Mesendoderm (in vitro differentiated cells): ENCODE data around the gene HUS1B.

ENCODE experiments used
- DNase-seq: peaks from one replicate; pipeline ENCODE4 v3.0.0; 2013
- H2AK5ac ChIP-seq: 2 replicates; pipeline ENCODE4 v1.6.1; 2013; ENCODE audit warnings: low read length, inconsistent platforms
- H2BK120ac ChIP-seq: 2 replicates; pipeline ENCODE4 v1.6.1; 2013; ENCODE audit warnings: low read depth, mild to moderate bottlenecking, low read length, moderate library complexity, mixed read lengths
- H2BK15ac ChIP-seq: replicated peaks from 2 replicates; pipeline ENCODE4 v1.6.1; 2013; ENCODE audit warnings: low read depth, mild to moderate bottlenecking, moderate library complexity
- H2BK5ac ChIP-seq: 2 replicates; pipeline ENCODE4 v1.6.1; 2013; ENCODE audit warnings: low read length, inconsistent platforms
- H3K18ac ChIP-seq: 2 replicates; pipeline ENCODE4 v1.6.1; 2013; ENCODE audit warnings: mild to moderate bottlenecking, low read length, mixed read lengths
- H3K23ac ChIP-seq: one replicate; pipeline ENCODE4 v1.6.1; 2013; ENCODE audit warnings: low read length
- H3K27ac ChIP-seq: 2 replicates; pipeline ENCODE4 v1.5.1; 2013; ENCODE audit warnings: low read depth, mild to moderate bottlenecking, inconsistent platforms, low read length, moderate library complexity
- H3K27me3 ChIP-seq: 2 replicates; pipeline ENCODE4 v1.6.1; 2013; ENCODE audit warnings: low read length, control low read depth, mild to moderate bottlenecking, inconsistent platforms; ENCODE audit not compliant: insufficient read depth, poor library complexity
- H3K36me3 ChIP-seq: 2 replicates; pipeline ENCODE4 v1.6.1; 2013; ENCODE audit warnings: low read length, inconsistent platforms; ENCODE audit not compliant: control insufficient read depth, insufficient read depth
- H3K4ac ChIP-seq: one replicate; pipeline ENCODE4 v1.6.1; 2013; ENCODE audit warnings: low read depth, mild to moderate bottlenecking, low read length, moderate library complexity
- H3K4me1 ChIP-seq: 2 replicates; pipeline ENCODE4 v1.6.1; 2013; ENCODE audit warnings: low read depth, low read length, inconsistent platforms; ENCODE audit not compliant: control insufficient read depth
- H3K4me2 ChIP-seq: 2 replicates; pipeline ENCODE4 v1.6.1; 2013; ENCODE audit warnings: low read length
- H3K4me3 ChIP-seq: 2 replicates; pipeline ENCODE4 v1.5.1; 2013; ENCODE audit warnings: mild to moderate bottlenecking, low read length
- H3K56ac ChIP-seq: one replicate; pipeline ENCODE4 v1.6.1; 2013; ENCODE audit warnings: low read length
- H3K79me1 ChIP-seq: 2 replicates; pipeline ENCODE4 v1.6.1; 2013; ENCODE audit warnings: low read length, inconsistent platforms
- H3K79me2 ChIP-seq: 2 replicates; pipeline ENCODE4 v1.6.1; 2013; ENCODE audit warnings: mild to moderate bottlenecking, low read length; ENCODE audit not compliant: control insufficient read depth, insufficient read depth
- H3K9ac ChIP-seq: 2 replicates; pipeline ENCODE4 v1.6.1; 2013; ENCODE audit warnings: low read length, inconsistent platforms
- H4K5ac ChIP-seq: one replicate; pipeline ENCODE4 v1.6.1; 2013; ENCODE audit warnings: low read length
- H4K8ac ChIP-seq: one replicate; pipeline ENCODE4 v1.6.1; 2013; ENCODE audit warnings: low read depth, mild to moderate bottlenecking, control low read depth, low read length, moderate library complexity
- WGBS: extraction: QIAGEN DNeasy Blood & Tissue Kit; methylation state at CpG from one replicate; pipeline ENCODE4 v1.1.7; 2013; ENCODE audit warnings: low lambda C conversion rate, missing lambda C conversion rate; ENCODE audit not compliant: insufficient coverage; ENCODE audit errors: extremely low coverage; 5-methylcytosine and 5-hydroxymethylcytosine counted together

Gene HUS1B

GRCh38 chr6:606829-607379, 50.0 kb downstream of the HUS1B start:
- no peaks in the 10 kb centered on the region for H3K27me3 ChIP-seq
- WGBS: no CpG with 5 or more reads among the region's 14 CpGs
- H3K4me1 ChIP-seq: no peaks in the 10 kb centered on the region
- no peak overlapping the region for H3K4ac ChIP-seq
- no peak overlapping the region for H3K4me2 ChIP-seq
- H3K36me3 ChIP-seq: no peaks in the 10 kb centered on the region
- no peak overlapping the region for H3K23ac ChIP-seq
- H3K27ac ChIP-seq: no peak overlapping the region
- H4K8ac ChIP-seq: no peak overlapping the region
- no peak overlapping the region for H3K18ac ChIP-seq
- no peak overlapping the region for H2BK15ac ChIP-seq
- no peak overlapping the region for H3K4me3 ChIP-seq
- H2AK5ac ChIP-seq: no peak overlapping the region
- no peak overlapping the region for H3K9ac ChIP-seq
- H2BK5ac ChIP-seq: no peak overlapping the region
- no peak overlapping the region for H2BK120ac ChIP-seq
- DNase-seq: no peak
- peaks cover 2% of the 10 kb centered on the region for H3K79me1 ChIP-seq
- no peaks in the 10 kb centered on the region for H3K79me2 ChIP-seq
- no peak overlapping the region for H3K56ac ChIP-seq
- H4K5ac ChIP-seq: no peak overlapping the region
